ENCODE measurements around the gene BCL2.

The BCL2 gene

DNA sequence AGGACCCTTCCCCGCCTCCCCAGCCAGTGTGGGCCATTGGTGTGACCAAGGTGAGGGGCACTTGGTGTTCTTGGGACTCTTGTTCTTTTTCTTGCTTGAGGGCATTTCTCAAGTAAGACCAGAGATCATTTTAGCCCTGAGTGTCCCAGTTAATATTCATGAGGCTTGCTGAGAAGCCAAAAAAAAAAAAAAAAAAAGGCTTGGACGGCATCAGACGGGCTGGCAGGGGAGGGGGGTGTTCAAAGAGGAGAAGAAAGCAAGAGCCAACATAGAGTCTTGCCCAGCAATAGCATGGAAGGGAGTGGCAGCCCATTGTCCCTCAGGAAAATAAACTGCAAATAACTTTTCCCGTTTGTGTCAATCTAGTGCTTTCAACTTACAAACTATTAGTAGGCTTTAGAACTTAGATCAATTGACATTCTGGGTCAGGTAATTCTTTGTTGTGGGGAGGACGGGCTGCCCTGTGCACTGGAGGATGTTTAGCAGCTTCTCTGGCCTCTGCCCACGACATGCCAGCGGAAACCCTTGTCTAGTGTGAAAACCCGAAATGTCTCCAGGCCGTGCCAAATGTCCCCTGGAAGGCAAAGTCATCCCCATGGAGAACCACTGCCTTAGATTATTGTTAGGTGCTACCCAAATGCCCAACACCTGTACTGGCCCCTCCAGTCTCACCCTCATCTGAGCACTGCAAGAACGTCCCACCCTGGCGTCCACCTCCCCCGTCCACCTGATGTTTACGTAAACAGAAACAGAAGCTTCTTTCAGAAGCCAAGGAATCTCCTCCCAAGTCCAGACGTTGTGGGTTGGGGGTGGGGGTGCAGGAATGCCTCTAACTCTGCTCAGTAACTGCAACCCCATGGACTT, 163.4 kb downstream of the BCL2 start:
- DNase-seq (ENCODE audit: low spot score) = no peak

- no peak for DNase-seq (ENCODE audit: low spot score)
These were observed 164.3 kb downstream of the BCL2 start for GRCh38 chr18:63155169-63155852.

DNA sequence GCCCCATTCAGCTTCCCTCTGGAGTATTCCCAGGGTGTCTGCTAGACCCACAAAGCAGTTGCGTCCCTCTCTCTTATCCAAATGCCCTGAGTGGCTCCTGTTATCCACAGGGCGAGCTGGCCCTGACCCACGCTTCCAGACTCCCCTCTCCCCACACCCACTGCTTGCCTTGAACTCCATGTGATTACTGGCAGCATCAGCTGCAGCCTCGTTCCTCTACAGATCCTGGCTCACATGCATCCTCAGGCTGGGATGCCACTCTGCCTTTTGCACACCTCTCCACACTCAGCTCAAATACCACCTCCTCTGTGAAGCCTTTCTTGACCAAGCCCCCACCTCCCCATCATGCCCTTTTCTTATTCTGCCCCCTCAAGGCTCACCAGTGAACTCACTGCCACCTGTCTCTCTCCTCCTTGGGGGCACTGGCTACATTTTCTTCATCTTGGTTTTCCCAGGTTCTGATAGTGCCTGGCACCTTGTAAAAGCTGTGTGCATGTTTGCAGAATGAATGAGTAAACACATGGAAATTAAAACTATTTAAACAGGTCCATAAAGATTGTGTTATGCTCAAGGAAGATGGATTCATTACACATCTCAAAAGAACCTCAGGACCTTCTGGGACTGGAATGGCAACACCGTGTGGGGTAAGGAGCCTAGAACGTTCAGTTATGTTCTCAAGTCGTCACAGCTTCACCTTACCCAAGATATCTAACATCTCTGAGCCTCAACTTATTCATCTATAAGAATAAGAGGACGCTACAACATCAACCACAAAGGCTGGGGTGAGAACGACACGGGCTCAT, 165.0 kb downstream of the BCL2 start:
- no peak for DNase-seq (ENCODE audit: low spot score)

GRCh38 chr18:63152791-63153190, 166.8 kb downstream of the BCL2 start:
- DNase-seq (ENCODE audit: low spot score) = no peak

GRCh38 chr18:63152096-63152495, 167.5 kb downstream of the BCL2 start:
- DNase-seq (ENCODE audit: low spot score) = no peak

DNA sequence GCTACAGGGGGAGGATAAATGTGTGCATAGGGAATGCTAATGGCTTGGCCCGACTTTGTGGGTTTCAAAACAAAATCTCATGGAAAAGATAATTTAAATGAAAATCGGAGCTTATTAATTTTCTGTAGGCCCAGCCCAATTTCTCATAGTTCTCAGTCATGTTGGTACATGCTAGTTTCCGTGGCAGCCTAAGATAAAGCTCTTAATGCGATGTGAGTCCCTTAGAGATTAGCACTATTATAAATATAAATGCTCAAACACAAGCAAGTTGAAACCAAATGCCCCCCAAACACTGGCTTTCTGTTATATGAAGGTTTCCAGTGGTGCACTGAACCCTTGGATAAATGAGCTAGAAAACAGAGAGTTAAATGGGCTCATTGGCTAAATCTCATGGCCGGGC, 168.0 kb downstream of the BCL2 start:
- no peak for DNase-seq (ENCODE audit: low spot score)

GRCh38 chr18:63150942-63151421, 168.6 kb downstream of the BCL2 start:
- DNase-seq (ENCODE audit: low spot score) = no peak

GRCh38 chr18:63150326-63150725, 169.2 kb downstream of the BCL2 start:
- no peak for DNase-seq (ENCODE audit: low spot score)

- no peak for DNase-seq (ENCODE audit: low spot score)
These were observed 170.3 kb downstream of the BCL2 start for GRCh38 chr18:63149302-63149587.

GRCh38 chr18:63148449-63149301, 170.9 kb downstream of the BCL2 start:
- DNase-seq (ENCODE audit: low spot score) = no peak

GRCh38 chr18:63147973-63148372, 171.6 kb downstream of the BCL2 start:
- no peak for DNase-seq (ENCODE audit: low spot score)

DNA sequence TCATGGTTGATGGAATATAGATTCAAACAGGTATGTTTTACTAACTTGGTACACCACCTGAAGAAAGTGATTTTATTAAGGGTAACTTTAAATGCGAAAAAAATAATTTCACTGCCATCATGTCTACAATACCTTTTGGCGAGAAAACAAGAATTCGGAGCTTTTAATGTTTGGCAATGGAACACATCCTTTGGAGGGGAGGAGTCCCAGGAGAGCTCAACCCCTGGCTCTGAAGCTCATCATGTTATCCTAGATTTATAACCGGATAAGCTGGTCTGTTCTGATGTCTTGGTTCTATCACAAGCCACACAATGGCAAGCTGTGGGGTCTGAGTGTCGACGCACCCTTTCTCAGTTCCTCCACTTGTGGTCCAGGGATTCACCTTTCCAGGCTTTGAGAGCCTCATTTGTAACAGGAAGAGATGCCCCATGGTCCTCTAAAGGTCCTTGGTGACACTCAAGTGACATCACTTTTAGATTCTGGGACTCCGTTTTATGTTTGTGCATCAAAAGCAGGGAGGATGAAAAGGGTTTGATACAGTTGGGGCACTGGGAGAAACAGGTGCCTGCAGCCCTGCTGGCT, 172.7 kb downstream of the BCL2 start:
- no peak for DNase-seq (ENCODE audit: low spot score)

GRCh38 chr18:63145851-63146555, 173.6 kb downstream of the BCL2 start:
- DNase-seq (ENCODE audit: low spot score) = no peak

- DNase-seq (ENCODE audit: low spot score) = no peak
These were observed 174.3 kb downstream of the BCL2 start for GRCh38 chr18:63145166-63145850.

- no peak for DNase-seq (ENCODE audit: low spot score)
These were observed 174.8 kb downstream of the BCL2 start for GRCh38 chr18:63144748-63145147.

GRCh38 chr18:63143330-63143771, 176.2 kb downstream of the BCL2 start:
- no peak for DNase-seq (ENCODE audit: low spot score)

- DNase-seq (ENCODE audit: low spot score) = no peak
These were observed 176.9 kb downstream of the BCL2 start for GRCh38 chr18:63142594-63143225.

- no peak for DNase-seq (ENCODE audit: low spot score)
These were observed 177.8 kb downstream of the BCL2 start for GRCh38 chr18:63141778-63142176.

- DNase-seq (ENCODE audit: low spot score) = no peak
These were observed 178.4 kb downstream of the BCL2 start for GRCh38 chr18:63140997-63141777.

Measured in putamen (tissue), 1 donor.